Gastrocnemius medialis (tissue), 4 donors: ENCODE results near the gene SLC1A3.

Experiments
- POLR2A ChIP-seq, 2 donors: fragments of 450-650 bp; IDR thresholded peaks; one replicate each; pipeline ENCODE4 v1.6.1; 2017; ENCODE audit warnings: antibody characterized with exemption in 2 of 2, mild to moderate bottlenecking in 2 of 2, moderate library complexity in 2 of 2
- TF ChIP-seq, protein P1 (sequence below), 5 experiments: fragments of 450-650 bp in 3 of 5; fragments of 200-600 bp in 2 of 5; sonication (generic) in 2 of 5; IDR thresholded peaks in 4 of 5; conservative IDR thresholded peaks in 1 of 5; 1 replicate in 4 of 5; 2 replicates in 1 of 5; pipeline ENCODE4 v1.5.1; 2016 to 2019; ENCODE audit warnings: antibody characterized with exemption in 5 of 5, mild to moderate bottlenecking in 3 of 5, moderate library complexity in 3 of 5

DNA sequence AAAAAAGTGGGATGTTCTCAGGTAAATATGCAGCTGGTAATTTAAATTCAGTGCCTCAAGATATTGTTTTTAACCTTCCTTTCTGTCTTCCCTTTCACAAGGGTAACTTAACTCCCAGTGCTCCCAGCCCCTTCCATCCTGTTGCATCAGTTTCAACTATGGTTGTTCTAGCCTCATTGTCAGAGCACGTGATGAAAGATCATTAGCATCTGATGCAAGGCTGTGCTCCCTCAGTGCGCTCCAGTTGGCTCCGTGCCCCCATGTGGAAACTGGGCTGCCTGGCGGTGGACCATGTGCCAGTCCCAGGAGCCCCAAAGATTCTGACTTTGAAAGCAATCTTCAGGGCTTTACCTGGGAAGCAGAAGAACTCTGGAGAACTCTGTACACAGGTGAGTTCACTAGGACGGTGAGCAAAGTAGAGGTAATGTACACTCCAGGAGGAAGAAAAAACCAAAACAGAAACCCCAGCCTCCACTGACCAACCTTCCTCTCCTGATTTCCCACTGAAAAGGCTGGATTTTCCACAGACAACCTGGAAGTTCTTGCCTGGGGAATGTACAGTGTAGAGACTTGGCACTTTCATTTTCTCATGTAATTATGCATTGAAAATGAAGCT is 96.9 kb downstream of the SLC1A3 start:
- TF ChIP-seq, protein P1, sequence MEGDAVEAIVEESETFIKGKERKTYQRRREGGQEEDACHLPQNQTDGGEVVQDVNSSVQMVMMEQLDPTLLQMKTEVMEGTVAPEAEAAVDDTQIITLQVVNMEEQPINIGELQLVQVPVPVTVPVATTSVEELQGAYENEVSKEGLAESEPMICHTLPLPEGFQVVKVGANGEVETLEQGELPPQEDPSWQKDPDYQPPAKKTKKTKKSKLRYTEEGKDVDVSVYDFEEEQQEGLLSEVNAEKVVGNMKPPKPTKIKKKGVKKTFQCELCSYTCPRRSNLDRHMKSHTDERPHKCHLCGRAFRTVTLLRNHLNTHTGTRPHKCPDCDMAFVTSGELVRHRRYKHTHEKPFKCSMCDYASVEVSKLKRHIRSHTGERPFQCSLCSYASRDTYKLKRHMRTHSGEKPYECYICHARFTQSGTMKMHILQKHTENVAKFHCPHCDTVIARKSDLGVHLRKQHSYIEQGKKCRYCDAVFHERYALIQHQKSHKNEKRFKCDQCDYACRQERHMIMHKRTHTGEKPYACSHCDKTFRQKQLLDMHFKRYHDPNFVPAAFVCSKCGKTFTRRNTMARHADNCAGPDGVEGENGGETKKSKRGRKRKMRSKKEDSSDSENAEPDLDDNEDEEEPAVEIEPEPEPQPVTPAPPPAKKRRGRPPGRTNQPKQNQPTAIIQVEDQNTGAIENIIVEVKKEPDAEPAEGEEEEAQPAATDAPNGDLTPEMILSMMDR (IDR thresholded peaks at IDR 0.05 in 4 of 5, conservative IDR thresholded peaks at IDR 0.05 in 1 of 5): no peak
- no peak for TF ChIP-seq POLR2A (IDR thresholded peaks at IDR 0.05)
